Glomerular visceral epithelial cell (primary cell): ENCODE results near the gene DHRS2.
"Not testable (repeated sequence)": the region's sequence is repeated elsewhere in the genome, so short reads cannot be mapped to it uniquely, and the experiment has no call there.

Experiments
- DNase-seq: peaks from one replicate; pipeline ENCODE4 v3.0.0-alpha.2; 2016; ENCODE audit errors: extremely low spot score

Gene DHRS2

DNA sequence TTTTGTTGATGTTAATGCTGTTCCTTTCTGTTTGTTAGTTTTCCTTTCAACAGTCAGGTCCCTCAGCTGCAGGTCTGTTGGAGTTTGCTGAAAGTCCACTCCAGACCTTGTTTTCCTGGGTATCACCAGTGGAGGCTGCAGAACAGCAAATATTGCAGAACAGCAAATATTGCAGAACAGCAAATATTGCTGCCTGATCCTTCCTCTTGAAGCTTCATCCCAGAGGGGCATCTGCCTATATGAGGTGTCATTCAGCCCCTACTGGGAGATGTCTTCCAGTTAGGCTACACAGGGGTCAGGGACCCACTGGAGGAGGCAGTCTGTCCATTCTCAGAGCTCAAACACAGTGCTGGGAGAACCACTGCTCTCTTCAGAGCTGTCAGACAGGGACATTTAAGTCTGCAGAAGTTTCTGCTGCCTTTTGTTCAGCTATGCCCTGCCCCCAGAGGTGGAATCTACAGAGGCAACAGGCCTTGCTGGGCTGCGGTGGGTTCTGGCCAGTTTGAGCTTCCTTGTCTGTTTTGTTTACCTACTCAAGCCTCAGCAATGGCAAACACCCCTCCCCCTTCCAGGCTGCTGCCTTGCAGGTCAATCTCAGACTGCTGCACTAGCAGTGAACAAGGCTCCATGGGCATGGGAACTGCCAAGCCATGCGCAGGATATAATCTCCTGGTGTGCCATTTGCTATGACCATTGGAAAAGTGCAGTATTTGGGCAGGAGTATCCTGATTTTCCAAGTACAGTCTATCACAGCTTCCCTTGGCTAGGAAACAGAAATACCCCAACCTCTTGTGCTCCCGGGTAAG is 53.7 kb downstream of the DHRS2 start:
- DNase-seq, result not testable (repeated sequence)

DNA sequence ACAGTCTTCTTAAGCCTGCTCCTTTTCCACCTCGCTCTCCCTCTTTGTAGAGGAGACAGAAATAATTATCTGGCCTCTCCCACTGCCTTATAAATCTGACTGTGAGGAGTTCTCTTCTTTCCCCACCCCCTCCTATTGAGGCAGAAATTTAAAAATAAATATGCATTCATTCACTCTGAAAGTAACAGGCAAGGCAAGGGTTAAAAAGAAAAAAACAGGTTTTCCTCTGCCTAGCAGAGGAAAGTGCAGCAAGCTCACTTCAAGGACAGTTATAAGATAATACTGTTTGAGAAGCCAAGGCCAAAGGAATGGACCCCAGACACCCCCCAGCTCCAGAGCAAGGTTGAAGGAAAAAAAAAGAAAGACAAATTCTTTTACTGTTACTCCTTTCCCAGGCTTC is 56.3 kb downstream of the DHRS2 start:
- DNase-seq, result no peak

DNA sequence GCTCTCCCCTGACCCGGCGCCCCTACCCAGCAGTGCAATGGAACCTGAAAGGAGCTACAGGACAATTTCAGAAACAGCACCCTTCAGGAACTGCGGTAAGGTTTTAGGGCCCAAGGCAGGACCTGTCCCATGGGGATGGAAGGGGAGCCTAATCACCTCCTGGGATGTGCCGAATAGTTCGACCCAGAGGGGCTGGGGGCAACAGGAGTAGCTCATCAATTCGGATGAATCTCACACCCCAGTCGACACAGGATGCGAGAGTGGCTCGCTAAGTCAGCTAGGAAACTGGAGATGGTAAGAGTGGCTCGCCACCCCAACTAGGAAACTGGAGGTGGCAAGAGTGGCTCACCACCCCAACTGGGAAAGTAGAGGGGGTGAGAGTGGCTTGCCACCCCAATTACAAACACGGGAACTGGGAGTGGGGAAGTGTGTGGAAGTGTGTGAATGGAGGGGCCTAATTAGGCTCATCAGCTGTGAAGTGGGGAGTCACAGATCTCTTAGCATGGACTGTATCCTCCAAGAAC is 57.1 kb downstream of the DHRS2 start:
- DNase-seq, result no peak

DNA sequence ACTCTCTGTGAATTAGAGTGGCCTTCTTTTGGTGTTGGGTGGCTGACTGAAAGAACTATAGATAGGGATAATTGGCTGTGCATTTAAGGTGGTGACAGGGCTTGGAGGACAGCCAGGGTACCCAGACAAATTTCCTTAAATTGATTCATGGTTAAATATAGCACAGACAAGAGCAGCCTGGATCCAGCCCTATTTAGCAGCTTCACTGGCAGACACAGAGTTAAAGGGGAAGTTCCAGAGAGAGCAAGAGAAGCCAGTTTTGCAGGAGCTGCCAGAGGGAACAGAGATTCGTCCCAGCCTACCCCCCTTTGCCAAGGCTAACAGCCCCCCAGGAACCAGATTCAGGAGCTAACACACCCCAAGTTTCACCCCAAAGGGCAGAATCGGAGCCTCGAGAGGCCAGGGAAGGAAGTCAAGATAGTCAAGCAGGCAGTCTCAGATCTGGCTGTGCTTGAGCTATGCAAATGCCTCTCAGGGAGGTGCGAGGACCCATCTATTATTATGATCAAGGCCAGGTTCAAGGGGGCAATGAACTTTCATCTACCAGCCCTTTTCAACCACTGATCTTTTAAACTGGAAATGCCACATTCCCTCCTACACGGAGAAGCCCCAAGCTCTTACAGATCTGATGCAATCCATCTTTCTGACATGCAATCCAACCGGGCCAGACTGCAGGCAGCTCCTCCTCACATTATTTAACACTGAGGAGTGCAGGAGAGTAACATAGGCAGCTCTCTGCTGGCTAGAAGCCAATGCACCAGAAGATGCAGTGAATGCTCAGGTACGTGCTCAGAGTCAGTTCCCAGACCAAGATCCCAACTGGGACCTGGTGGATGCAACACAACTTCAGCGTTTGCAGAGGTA is 58.2 kb downstream of the DHRS2 start:
- no peak for DNase-seq
